HEK293T (cell line): ENCODE results near the gene PRR29.

Experiments used
- ARNT ChIP-seq: fragments of 450-650 bp; IDR thresholded peaks from 2 replicates; pipeline ENCODE4 v1.6.1; 2017; ENCODE audit warnings: mild to moderate bottlenecking
- BHLHE40 ChIP-seq: fragments of 450-650 bp; IDR thresholded peaks from 2 replicates; pipeline ENCODE4 v1.6.1; 2016; ENCODE audit warnings: mild to moderate bottlenecking, moderate library complexity, borderline replicate concordance
- CTBP1 ChIP-seq: fragments of 450-650 bp; IDR thresholded peaks from 2 replicates; pipeline ENCODE4 v1.6.1; 2016; ENCODE audit warnings: borderline replicate concordance
- FOXA1 ChIP-seq: fragments of 450-650 bp; IDR thresholded peaks from 2 replicates; pipeline ENCODE4 v1.6.1; 2016; ENCODE audit warnings: mild to moderate bottlenecking
- FOXK2 ChIP-seq: fragments of 450-650 bp; IDR thresholded peaks from 2 replicates; pipeline ENCODE4 v1.6.1; 2016; ENCODE audit warnings: mild to moderate bottlenecking
- FOXM1 ChIP-seq: fragments of 450-650 bp; IDR thresholded peaks from 2 replicates; pipeline ENCODE4 v1.6.1; 2017; ENCODE audit warnings: mild to moderate bottlenecking, borderline replicate concordance
- L3MBTL2 ChIP-seq: fragments of 450-650 bp; conservative IDR thresholded peaks from 2 replicates; pipeline ENCODE4 v1.6.1; 2016; ENCODE audit warnings: mild to moderate bottlenecking
- LEF1 ChIP-seq: fragments of 450-650 bp; IDR thresholded peaks from 2 replicates; pipeline ENCODE4 v1.6.1; 2017; ENCODE audit warnings: mild to moderate bottlenecking, borderline replicate concordance
- NFRKB ChIP-seq: fragments of 450-650 bp; IDR thresholded peaks from 2 replicates; pipeline ENCODE4 v1.6.1; 2016; ENCODE audit warnings: mild to moderate bottlenecking, moderate library complexity
- SP1 ChIP-seq: fragments of 450-650 bp; IDR thresholded peaks from 2 replicates; pipeline ENCODE4 v1.6.1; 2017
- SUZ12 ChIP-seq: fragments of 450-650 bp; IDR thresholded peaks from 2 replicates; pipeline ENCODE4 v1.6.1; 2016; ENCODE audit warnings: mild to moderate bottlenecking
- TARDBP ChIP-seq: fragments of 450-650 bp; IDR thresholded peaks from 2 replicates; pipeline ENCODE4 v1.6.1; 2016
- ZNF384 ChIP-seq: fragments of 450-650 bp; IDR thresholded peaks from 2 replicates; pipeline ENCODE4 v1.6.1; 2016
- TF ChIP-seq, protein P1 (sequence below): fragments of 450-650 bp; IDR thresholded peaks from 2 replicates; pipeline ENCODE4 v1.6.1; 2016

DNA sequence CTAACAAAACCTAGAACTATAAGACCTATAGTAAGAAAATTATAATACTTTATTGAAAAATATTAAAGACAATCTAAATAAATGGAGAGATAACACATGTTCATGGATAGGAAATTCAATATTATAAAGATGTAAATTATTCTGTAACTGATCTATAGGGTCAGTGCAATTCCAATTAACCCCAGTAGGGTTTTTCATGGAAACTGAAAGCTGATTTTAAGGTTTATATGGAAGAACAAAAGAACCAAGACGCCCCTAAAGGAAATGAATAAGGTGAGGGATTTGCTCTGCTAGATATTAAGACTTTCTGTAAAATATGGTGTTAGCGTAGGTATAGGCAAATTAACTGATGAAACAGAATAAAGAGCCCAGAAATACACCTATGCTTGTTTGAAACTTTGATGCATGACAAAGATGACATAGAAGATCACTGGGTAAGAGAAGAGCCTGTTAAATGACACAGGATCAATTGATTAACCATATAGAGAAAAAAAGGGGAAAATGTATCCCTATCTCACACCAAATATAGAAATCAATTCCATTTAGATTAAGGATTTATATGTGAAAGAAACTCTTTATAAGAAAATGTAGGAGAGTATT, 19.3 kb downstream of the PRR29 start:
- TF ChIP-seq FOXM1 (no peak), FOXA1 (no peak), BHLHE40 (no peak), TARDBP (no peak), FOXK2 (no peak), CTBP1 (no peak), NFRKB (no peak), SP1 (no peak), ARNT (no peak), ZNF384 (no peak), SUZ12 (no peak), LEF1 (no peak), L3MBTL2 (no peak)
- TF ChIP-seq, protein P1, sequence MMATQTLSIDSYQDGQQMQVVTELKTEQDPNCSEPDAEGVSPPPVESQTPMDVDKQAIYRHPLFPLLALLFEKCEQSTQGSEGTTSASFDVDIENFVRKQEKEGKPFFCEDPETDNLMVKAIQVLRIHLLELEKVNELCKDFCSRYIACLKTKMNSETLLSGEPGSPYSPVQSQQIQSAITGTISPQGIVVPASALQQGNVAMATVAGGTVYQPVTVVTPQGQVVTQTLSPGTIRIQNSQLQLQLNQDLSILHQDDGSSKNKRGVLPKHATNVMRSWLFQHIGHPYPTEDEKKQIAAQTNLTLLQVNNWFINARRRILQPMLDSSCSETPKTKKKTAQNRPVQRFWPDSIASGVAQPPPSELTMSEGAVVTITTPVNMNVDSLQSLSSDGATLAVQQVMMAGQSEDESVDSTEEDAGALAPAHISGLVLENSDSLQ = no peak
